B cell (primary cell): ENCODE data around the gene GPR152. TPM values are rescaled to one million over a fixed set of nuclear protein-coding genes. Genes with fewer than 3 reads are reported as not detected.

Experiments used
- ATAC-seq: fragments of 200-7000 bp; cut with Tn5 transposase; one replicate; pipeline ENCODE4 v1.10.0; 2021; ENCODE audit warnings: low read depth, mild to moderate bottlenecking, moderate number of reproducible peaks, moderate library complexity
- CTCF ChIA-PET: fragments of 350-600 bp; sonication (Branson Sonifier 250); formaldehyde crosslinking; loops from one replicate; lab custom pipeline; 2021; ENCODE audit warnings: antibody characterized with exemption, inconsistent platforms; lab: Charles Lee
- POLR2A ChIA-PET: fragments of 350-600 bp; sonication (Branson Sonifier 250); formaldehyde crosslinking; loops from one replicate; lab custom pipeline; 2021; ENCODE audit warnings: antibody characterized with exemption; lab: Charles Lee
- DNase-seq: peaks from one replicate; pipeline ENCODE4 v3.0.0; 2013
- H2AFZ ChIP-seq: 2 replicates; pipeline ENCODE4 v1.6.1; 2012; ENCODE audit warnings: mild to moderate bottlenecking, low read depth, low read length; ENCODE audit not compliant: insufficient read depth, poor library complexity, severe bottlenecking
- H3K27ac ChIP-seq, 2 donors: 1 replicate in 1 of 2; 2 replicates in 1 of 2; pipeline ENCODE4 v1.5.1; 2012 to 2013; ENCODE audit warnings: low read length in 2 of 2, mild to moderate bottlenecking in 2 of 2, moderate library complexity in 1 of 2
- H3K27me3 ChIP-seq, 4 experiments: fragments of 200-600 bp in 1 of 4; sonication (generic) in 1 of 4; replicated peaks in 1 of 4; 1 replicate in 2 of 4; 2 replicates in 2 of 4; pipeline versions ENCODE4 v1.6.1 to v1.7.0; 2013 to 2016; ENCODE audit warnings: low read length in 3 of 4, mild to moderate bottlenecking in 2 of 4, mixed read lengths in 1 of 4, moderate library complexity in 1 of 4; ENCODE audit not compliant: insufficient read depth in 4 of 4, control insufficient read depth in 3 of 4; ENCODE audit errors: control extremely low read depth in 1 of 4
- H3K36me3 ChIP-seq, 2 experiments: replicated peaks in 1 of 2; 1 replicate in 1 of 2; 2 replicates in 1 of 2; pipeline versions ENCODE4 v1.6.1 to v1.7.1; 2013; ENCODE audit warnings: low read length in 1 of 2; ENCODE audit not compliant: insufficient read depth in 2 of 2, control insufficient read depth in 1 of 2; ENCODE audit errors: control extremely low read depth in 1 of 2, extremely low read depth in 1 of 2
- H3K4me1 ChIP-seq, 2 donors: fragments of 200-600 bp in 1 of 2; sonication (generic) in 1 of 2; 1 replicate in 1 of 2; 2 replicates in 1 of 2; pipeline versions ENCODE4 v1.5.1 to v1.6.1; 2013 to 2017; ENCODE audit warnings: low read length in 2 of 2; ENCODE audit not compliant: control insufficient read depth in 2 of 2, insufficient read depth in 2 of 2
- H3K4me2 ChIP-seq: replicated peaks from 2 replicates; pipeline ENCODE3; 2012; ENCODE audit warnings: mild to moderate bottlenecking, low read depth, low read length; ENCODE audit not compliant: poor library complexity, severe bottlenecking
- H3K4me3 ChIP-seq, 5 experiments: fragments of 200-600 bp in 1 of 5; sonication (generic) in 1 of 5; 1 replicate in 3 of 5; 2 replicates in 2 of 5; pipeline versions ENCODE4 v1.5.1 to v1.7.0; 2011 to 2016; ENCODE audit warnings: low read length in 4 of 5, mild to moderate bottlenecking in 4 of 5, low read depth in 2 of 5, control low read depth in 1 of 5, moderate library complexity in 1 of 5; ENCODE audit not compliant: insufficient read depth in 1 of 5; ENCODE audit errors: control extremely low read depth in 1 of 5, extremely low read depth in 1 of 5
- H3K79me2 ChIP-seq: fragments of 200-600 bp; sonication (generic); one replicate; pipeline ENCODE4 v1.6.0; 2016; ENCODE audit warnings: low read length; ENCODE audit not compliant: control insufficient read depth, insufficient read depth
- H3K9ac ChIP-seq: fragments of 200-600 bp; sonication (generic); 2 replicates; pipeline ENCODE4 v1.6.1; 2017; ENCODE audit warnings: mild to moderate bottlenecking, low read length, moderate library complexity
- H3K9me3 ChIP-seq, 3 donors: one replicate each; pipeline versions ENCODE4 v1.6.1 to v1.7.1; 2013; ENCODE audit warnings: low read length in 2 of 3; ENCODE audit not compliant: control insufficient read depth in 2 of 3, insufficient read depth in 1 of 3; ENCODE audit errors: control extremely low read depth in 1 of 3
- H4K20me1 ChIP-seq: 2 replicates; pipeline ENCODE4 v1.6.0; 2012; ENCODE audit warnings: mild to moderate bottlenecking, low read length; ENCODE audit not compliant: insufficient read depth, control insufficient read depth, poor library complexity, severe bottlenecking
- H3K27ac Mint-ChIP-seq: one replicate; pipeline ENCODE4 v1.8.0; 2021; ENCODE audit warnings: mixed read lengths
- H3K27me3 Mint-ChIP-seq: one replicate; pipeline ENCODE4 v1.8.0; 2021; ENCODE audit warnings: mixed read lengths
- H3K4me1 Mint-ChIP-seq: one replicate; pipeline ENCODE4 v1.8.0; 2021; ENCODE audit warnings: mixed read lengths
- H3K4me3 Mint-ChIP-seq: one replicate; pipeline ENCODE4 v1.8.0; 2021; ENCODE audit warnings: mixed read lengths
- H3K9me3 Mint-ChIP-seq: one replicate; pipeline ENCODE4 v1.8.0; 2022; ENCODE audit warnings: mixed read lengths; ENCODE audit not compliant: insufficient read depth
- EZH2 ChIP-seq: IDR thresholded peaks from 2 replicates; pipeline ENCODE4 v1.6.1; 2012; ENCODE audit warnings: borderline replicate concordance, low read depth, mild to moderate bottlenecking, moderate library complexity, low read length; ENCODE audit not compliant: insufficient read depth, poor library complexity, severe bottlenecking
- WGBS: methylation state at CpG from one replicate; pipeline ENCODE4 v1.1.5; 2013; ENCODE audit warnings: missing lambda C conversion rate; ENCODE audit not compliant: insufficient coverage; 5-methylcytosine and 5-hydroxymethylcytosine counted together
- intact Hi-C: fragments of 100-400 bp; cut with micrococcal nuclease; formaldehyde crosslinking; loops from one replicate; pipeline ENCODE4 v1.10.0; 2022
- polyA plus RNA-seq: library from polyadenylated mRNA; depleted of rRNA; stranded (reverse); fragments of >200 nt; gene quantifications from 2 replicates; pipeline ENCODE4 v1.2.3, GENCODE V29; 2012
- total RNA-seq, 2 donors: library from RNA; stranded (reverse); fragments of 120-200 nt in 1 of 2; gene quantifications; 1 replicate in 1 of 2; 2 replicates in 1 of 2; pipeline versions ENCODE4 v1.2.3 to v1.2.4, GENCODE V29; 2013 to 2022
- TF ChIP-seq, protein P1 (sequence below): fragments of 200-600 bp; IDR thresholded peaks from one replicate; pipeline ENCODE4 v1.8.0; 2022; ENCODE audit warnings: antibody characterized with exemption, mild to moderate bottlenecking

Gene GPR152
- total and polyA plus RNA-seq, 2 donors (not counting 1 experiment from before 2014, with no cell fraction given): 0.24 TPM; not detected in 1

DNA sequence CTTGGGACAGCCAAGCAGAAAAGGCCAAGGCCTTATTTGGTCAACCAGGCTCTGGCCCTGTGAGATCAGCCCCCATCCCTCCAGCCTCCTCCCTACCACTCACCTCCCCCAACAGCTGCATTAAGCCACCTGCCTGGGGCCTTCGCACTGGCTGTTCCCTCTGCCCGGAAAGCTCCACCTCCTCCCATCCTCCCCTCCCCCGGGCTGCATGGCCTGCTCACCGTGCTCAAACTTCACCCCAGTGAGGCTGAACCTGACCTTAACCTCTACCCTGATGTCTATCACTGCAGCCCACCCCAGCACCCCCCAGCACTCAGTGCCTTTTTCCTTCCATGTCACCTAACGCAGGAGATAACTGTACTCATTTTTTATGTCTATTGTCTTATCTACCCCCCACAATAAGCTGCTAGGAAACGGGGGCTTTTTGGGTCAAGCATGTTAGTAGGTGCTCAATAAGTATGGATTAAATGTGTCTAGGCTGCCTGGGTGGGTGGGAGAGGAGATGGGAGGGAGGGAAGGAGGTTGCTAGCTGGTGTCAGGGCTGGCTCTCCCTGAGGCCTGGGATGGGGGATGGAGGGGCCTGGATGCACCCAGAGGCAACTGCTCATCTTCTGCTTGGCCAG lies 16.0 kb downstream of the GPR152 start:
- peaks cover 74% of the 10 kb centered on the region for H3K79me2 ChIP-seq
- peak overlapping the region; percentile 99 for H3K4me2 ChIP-seq
- H3K27me3 ChIP-seq: no peaks in the 10 kb centered on the region
- H3K9me3 ChIP-seq: peaks cover 0 to 3% (median 0%) of the 10 kb centered on the region in 3 donors
- H3K9ac ChIP-seq: peak overlapping the region; percentile 82
- WGBS: 0% methylated on average over 5 of the region's 6 CpGs
- TF ChIP-seq EZH2: no peak
- TF ChIP-seq, protein P1, sequence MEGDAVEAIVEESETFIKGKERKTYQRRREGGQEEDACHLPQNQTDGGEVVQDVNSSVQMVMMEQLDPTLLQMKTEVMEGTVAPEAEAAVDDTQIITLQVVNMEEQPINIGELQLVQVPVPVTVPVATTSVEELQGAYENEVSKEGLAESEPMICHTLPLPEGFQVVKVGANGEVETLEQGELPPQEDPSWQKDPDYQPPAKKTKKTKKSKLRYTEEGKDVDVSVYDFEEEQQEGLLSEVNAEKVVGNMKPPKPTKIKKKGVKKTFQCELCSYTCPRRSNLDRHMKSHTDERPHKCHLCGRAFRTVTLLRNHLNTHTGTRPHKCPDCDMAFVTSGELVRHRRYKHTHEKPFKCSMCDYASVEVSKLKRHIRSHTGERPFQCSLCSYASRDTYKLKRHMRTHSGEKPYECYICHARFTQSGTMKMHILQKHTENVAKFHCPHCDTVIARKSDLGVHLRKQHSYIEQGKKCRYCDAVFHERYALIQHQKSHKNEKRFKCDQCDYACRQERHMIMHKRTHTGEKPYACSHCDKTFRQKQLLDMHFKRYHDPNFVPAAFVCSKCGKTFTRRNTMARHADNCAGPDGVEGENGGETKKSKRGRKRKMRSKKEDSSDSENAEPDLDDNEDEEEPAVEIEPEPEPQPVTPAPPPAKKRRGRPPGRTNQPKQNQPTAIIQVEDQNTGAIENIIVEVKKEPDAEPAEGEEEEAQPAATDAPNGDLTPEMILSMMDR: no peak
- peaks cover 76% of the 10 kb centered on the region for H4K20me1 ChIP-seq
- Mint-ChIP-seq H3K27me3 (no peaks in the 10 kb centered on the region), H3K4me1 (peaks cover 90% of the 10 kb centered on the region), H3K9me3 (no peaks in the 10 kb centered on the region), H3K4me3 (peak overlapping the region; percentile 88), H3K27ac (peak overlapping the region; percentile 98)
- ChIA-PET POLR2A (interaction anchor here (0.6 to 9.5 kb wide), 25 partner anchors 8 to 318 kb away, joined by 3 to 215 read pairs (median 10); partner anchors contain the start of genes AIP, ANKRD13D, CABP4 and CLCF1), CTCF (interaction anchor here (0.6 to 4.4 kb wide), 20 partner anchors 8 to 85 kb away, joined by 3 to 63 read pairs (median 7); partner anchors contain the start of genes CABP4, PITPNM1, PPP1CA and RPS6KB2)
- H3K27ac ChIP-seq: peak overlapping the region; percentile 71 to 88
- intact Hi-C loops: loop anchor here (1.0 to 2.0 kb wide), 8 partner anchors 8 to 70 kb away; partner anchors contain the start of genes AIP, RPS6KB2 and TMEM134
- H3K36me3 ChIP-seq: peaks cover 0 to 46% of the 10 kb centered on the region in 2 experiments
- ATAC-seq (peak; percentile 39), DNase-seq (peak; percentile 73)
- peaks cover 65 to 89% of the 10 kb centered on the region in 2 donors for H3K4me1 ChIP-seq
- no peak overlapping the region for H2AFZ ChIP-seq
- peak overlapping the region; percentile 51 to 96 (median 86) for H3K4me3 ChIP-seq
